HG03354 (cell line): ENCODE measurements around the gene EFR3B.

Experiments
- ATAC-seq: cut with Tn5 transposase; IDR thresholded peaks from one replicate; pipeline ENCODE4 v1.9.1; 2021; ENCODE audit warnings: mild to moderate bottlenecking; ENCODE audit not compliant: unreplicated experiment, poor library complexity, severe bottlenecking

Gene EFR3B

DNA sequence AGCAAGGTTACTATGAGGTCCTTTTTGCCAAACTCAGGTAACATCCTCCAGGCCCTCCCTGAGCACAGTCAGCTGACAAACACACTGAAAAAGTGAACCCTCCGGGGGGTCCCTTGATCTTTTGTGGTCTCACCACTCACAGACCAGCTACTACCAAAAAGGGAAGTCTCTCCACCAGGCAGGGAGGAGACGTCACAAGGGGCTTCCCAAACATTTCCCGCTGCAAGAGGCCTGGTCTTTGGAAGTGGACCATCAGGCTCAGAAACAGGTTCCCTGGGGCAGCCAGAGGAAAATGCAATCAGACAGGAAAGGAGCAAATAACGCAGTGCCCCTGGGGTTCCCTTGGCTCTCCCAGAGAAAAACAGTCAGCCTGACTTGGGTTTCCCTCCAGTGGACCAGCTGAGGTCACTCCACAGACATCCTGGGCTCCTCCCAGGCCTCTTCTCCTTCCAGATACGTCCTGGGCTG, 165.2 kb downstream of the EFR3B start:
- ATAC-seq, result no peak
